HPDE6-E6E7 (cell line): Measurements from ENCODE around the gene PARP15.
"Not testable (repeated sequence)": the region's sequence is repeated elsewhere in the genome, so short reads cannot be mapped to it uniquely, and the experiment has no call there.

Source experiments
- DNase-seq: peaks from one replicate; pipeline ENCODE4 v3.0.0; 2011; ENCODE audit warnings: missing footprints; ENCODE audit errors: extremely low spot score

The PARP15 gene

GRCh38 chr3:122619040-122619439 lies 41.6 kb downstream of the PARP15 start:
- DNase-seq, result no peak

GRCh38 chr3:122620399-122620798 lies 42.9 kb downstream of the PARP15 start:
- DNase-seq, result no peak

- no peak for DNase-seq
Observed at GRCh38 chr3:122621112-122621511, 43.7 kb downstream of the PARP15 start.

- no peak for DNase-seq
Observed at GRCh38 chr3:122623031-122623829, 45.8 kb downstream of the PARP15 start.

GRCh38 chr3:122626515-122627180 lies 49.2 kb downstream of the PARP15 start:
- DNase-seq, result no peak

- peak; percentile 42 for DNase-seq
Observed at GRCh38 chr3:122627301-122627700, 49.9 kb downstream of the PARP15 start.

- peak; percentile 57 for DNase-seq
Observed at GRCh38 chr3:122628567-122628966, 51.1 kb downstream of the PARP15 start.

GRCh38 chr3:122629763-122630162 lies 52.3 kb downstream of the PARP15 start:
- no peak for DNase-seq

- peak; percentile 19 for DNase-seq
Observed at GRCh38 chr3:122635789-122636188, 58.3 kb downstream of the PARP15 start.

GRCh38 chr3:122636697-122637096 lies 59.2 kb downstream of the PARP15 start:
- DNase-seq, result no peak

- no peak for DNase-seq
Observed at GRCh38 chr3:122640437-122640999, 63.1 kb downstream of the PARP15 start.

- DNase-seq, result no peak
Observed at GRCh38 chr3:122642935-122643334, 65.5 kb downstream of the PARP15 start.

GRCh38 chr3:122646146-122646988 lies 68.9 kb downstream of the PARP15 start:
- DNase-seq, result no peak

GRCh38 chr3:122651233-122651907 lies 73.9 kb downstream of the PARP15 start:
- DNase-seq, result not testable (repeated sequence)

GRCh38 chr3:122651962-122652361 lies 74.5 kb downstream of the PARP15 start:
- not testable (repeated sequence) for DNase-seq

GRCh38 chr3:122658336-122658735 lies 80.9 kb downstream of the PARP15 start:
- DNase-seq, result not testable (repeated sequence)

GRCh38 chr3:122660297-122660974 lies 83.0 kb downstream of the PARP15 start:
- DNase-seq, result no peak

GRCh38 chr3:122661633-122662032 lies 84.2 kb downstream of the PARP15 start:
- DNase-seq, result no peak

- DNase-seq, result no peak
Observed at GRCh38 chr3:122662505-122662904, 85.1 kb downstream of the PARP15 start.

- DNase-seq, result no peak
Observed at GRCh38 chr3:122665226-122665786, 87.9 kb downstream of the PARP15 start.
